ENCODE measurements around the gene SDS.

- TF ChIP-seq CTCF (IDR thresholded peaks at IDR 0.05; ENCODE audit: insufficient read depth, low read depth, low read length), result no peak
- no peak for TF ChIP-seq EZH2 (IDR thresholded peaks at IDR 0.05; ENCODE audit: insufficient read depth, low read length)
These were observed 39.0 kb downstream of the SDS start for GRCh38 chr12:113364698-113365097.
